Kidney capillary endothelial cell (primary cell): ENCODE measurements around the gene DAZL.
"Not testable (repeated sequence)": the region's sequence is repeated elsewhere in the genome, so short reads cannot be mapped to it uniquely, and the experiment has no call there.

ENCODE experiments used
- DNase-seq: peaks from one replicate; pipeline ENCODE4 v3.0.0-alpha.2; 2018; ENCODE audit warnings: low spot score

DAZL gene, protein sequence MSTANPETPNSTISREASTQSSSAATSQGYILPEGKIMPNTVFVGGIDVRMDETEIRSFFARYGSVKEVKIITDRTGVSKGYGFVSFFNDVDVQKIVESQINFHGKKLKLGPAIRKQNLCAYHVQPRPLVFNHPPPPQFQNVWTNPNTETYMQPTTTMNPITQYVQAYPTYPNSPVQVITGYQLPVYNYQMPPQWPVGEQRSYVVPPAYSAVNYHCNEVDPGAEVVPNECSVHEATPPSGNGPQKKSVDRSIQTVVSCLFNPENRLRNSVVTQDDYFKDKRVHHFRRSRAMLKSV

DNA sequence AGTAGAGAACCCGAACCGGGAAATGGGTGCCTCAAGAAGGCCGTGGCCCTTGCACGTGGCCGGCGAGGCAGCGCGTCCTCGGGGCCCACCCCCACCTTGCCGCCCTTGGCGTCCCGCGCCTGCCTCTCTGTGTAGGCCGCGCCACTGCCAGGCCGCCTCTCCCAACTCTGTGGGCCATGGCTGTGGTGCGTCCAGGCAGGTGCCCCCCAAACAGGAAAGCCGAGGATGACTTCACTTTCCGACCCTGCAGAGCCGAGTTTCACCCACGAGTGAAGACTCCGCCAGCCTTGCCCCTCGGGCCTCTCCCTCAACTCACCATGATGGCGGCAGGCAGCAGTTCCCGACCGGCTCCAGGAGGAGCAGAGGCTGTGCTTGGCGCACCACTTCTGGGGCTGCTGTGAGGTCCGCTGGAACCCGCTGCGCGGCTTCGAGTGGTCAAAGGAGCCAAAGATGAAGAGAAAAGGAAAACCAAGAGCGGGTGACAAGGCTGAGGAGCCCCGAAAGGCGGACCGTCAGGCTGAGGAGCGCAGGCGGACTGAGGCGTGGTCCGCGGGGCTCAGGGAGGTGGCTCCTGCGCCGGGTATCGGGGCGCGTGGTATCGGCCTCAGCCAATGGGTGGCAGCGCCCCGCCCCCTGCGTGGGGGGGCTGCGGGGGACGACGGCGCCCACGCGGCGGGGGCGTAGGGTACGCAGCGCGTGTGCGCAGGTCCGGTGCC lies at the start of gene DAZL:
Gene DAZL, minus strand, starts transcription at position 537 of the 716 bp plus-strand sequence. Its CDS starts 218 bp downstream, at position 319.
- no peak for DNase-seq

DNA sequence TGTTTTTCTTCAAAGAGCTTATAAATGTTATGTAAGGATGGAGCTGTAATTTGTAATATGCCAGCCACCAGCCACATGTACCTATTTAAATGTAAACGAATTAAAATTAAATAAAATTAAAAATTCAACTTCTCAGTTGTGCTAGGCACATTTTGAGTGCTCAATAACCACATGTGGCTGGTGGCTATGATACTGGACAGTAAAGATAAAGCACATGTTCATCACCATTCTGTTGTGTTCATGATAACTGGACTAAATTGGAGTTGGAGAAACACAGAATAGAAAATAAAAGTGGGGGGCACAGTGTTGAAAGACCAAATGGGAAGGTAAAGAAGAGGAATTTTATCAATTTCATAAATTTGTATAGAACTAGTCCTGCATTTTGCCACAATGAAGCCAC lies 49.8 kb upstream of the DAZL start:
- DNase-seq, result no peak

DNA sequence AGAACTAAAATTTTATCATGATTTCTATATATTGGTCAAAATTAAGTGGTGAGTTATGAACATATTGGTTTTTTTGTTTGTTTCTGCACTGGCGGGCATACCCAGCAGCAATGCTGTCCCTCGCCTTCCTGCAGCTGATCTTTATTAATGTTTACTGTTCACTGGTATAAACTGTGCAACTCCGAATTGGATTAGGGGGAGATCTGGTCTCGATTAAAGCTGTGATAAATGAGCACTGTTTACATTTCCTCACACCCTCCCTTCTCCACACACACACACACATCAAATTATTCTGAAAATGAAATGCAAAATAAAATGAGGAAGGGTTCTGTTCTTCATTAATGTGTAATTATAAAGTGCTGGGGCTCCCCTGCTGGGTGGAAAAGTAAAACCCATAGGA lies 48.5 kb upstream of the DAZL start:
- DNase-seq, result no peak

- no peak for DNase-seq
Measured at GRCh38 chr3:16647668-16648067, 42.4 kb upstream of the DAZL start.

DNA sequence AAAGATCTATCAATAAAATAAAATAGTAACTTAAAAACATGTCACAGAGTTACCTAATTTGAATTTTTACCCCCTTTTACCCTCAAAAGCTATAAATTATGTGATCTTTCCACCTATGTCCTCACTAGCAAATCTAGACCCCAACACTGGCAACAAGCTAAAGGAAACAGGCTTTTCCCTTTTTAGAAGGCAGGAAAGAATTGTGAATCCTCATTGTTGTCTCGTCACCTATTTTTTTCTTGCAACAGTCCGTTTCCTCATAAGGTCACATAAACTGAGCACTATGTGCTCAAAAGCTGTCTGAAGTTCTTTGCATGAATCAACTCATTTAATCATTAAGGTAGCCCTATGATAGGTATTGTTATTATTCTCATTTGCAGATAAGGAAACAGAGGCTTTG lies 34.6 kb upstream of the DAZL start:
- DNase-seq, result peak; percentile 10

- DNase-seq, result no peak
Measured at GRCh38 chr3:16633948-16634347, 28.7 kb upstream of the DAZL start.

DNA sequence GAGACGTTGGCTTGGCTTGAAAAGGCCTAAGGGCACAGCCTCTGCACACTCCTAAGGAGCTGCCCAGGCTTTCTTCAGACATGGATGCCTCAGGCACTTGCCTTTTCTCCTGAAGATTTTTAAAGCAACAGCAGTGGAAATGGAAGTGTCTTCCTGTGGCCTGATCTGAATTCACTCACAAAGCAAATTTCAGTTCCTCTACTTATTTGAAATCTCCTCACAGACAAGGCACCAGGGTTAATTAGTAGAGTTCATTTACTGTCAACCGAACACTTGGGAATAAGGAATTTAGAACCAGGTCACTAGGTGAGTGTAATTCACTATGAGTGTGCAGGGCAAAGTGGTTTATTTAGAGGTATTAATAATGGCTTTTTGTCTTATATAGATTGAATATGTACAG lies 27.2 kb upstream of the DAZL start:
- no peak for DNase-seq

- DNase-seq, result peak; percentile 52
Measured at GRCh38 chr3:16618721-16619120, 13.5 kb upstream of the DAZL start.

GRCh38 chr3:16617155-16617554 lies 11.9 kb upstream of the DAZL start:
- not testable (repeated sequence) for DNase-seq

DNA sequence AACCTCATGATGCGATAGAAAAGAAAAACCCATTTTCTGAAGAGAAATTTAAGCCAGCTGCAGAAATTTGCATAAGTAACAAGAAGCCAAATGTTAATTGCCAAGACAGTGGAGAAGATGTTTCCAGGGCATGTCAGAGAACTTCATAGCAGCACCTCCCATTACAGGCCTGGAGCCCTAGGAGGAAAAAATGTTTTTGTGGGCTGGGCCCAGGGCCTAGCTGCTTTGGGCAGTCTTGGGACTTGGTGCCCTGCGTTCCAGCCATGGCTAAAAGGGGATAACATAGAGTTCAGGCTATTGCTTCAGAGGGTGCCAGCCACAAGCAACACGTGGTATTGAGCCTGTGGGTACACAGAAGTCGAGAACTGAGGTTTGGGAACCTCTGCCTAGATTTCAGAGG lies 10.9 kb upstream of the DAZL start:
- DNase-seq, result no peak

DNA sequence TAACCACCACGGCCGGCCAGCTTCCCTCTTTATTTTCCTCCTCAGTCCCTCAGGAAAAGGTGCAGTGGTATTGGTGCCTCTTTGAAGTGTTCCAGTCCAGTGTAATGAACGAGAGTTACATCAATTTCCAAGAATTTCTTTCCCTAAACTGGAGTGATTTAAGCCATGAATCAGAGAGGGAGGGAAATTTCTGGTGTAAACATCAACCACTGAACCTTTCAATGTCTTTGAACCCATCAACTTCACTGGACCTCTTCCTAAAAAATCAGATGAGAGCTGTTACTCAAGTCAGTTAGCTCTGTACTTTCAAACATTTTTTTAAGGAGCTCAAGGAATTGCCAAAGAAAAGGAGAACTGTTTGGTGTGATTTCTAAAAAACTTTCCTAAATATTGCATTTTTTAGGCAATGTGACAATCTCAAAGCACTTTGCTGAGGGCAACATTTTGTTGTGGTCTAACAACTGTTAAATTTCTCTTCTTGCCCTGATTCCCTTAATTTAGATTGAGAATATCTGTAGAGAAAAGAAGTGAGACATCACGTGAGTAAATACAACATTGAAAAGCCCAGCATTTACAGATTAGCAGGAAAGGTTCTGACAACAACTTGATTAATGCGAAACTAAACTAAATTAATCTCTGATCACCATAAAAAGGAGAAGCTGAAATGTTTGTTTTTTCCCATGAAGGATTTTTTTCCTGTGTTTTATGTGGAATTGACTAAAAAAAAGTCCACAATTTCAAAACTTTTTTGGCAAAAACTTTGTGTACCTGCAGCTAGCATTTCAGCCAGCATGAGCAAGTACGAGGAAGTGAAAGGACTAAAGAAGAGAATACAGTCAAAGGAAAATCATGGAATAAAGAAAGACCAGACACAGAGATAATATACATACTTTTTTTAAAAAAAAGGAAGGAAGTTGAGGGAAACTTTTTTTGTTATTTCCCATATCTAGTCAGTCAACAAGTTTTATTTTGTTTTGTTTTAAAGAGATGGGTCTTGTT lies 9.1 kb upstream of the DAZL start:
- no peak for DNase-seq

DNA sequence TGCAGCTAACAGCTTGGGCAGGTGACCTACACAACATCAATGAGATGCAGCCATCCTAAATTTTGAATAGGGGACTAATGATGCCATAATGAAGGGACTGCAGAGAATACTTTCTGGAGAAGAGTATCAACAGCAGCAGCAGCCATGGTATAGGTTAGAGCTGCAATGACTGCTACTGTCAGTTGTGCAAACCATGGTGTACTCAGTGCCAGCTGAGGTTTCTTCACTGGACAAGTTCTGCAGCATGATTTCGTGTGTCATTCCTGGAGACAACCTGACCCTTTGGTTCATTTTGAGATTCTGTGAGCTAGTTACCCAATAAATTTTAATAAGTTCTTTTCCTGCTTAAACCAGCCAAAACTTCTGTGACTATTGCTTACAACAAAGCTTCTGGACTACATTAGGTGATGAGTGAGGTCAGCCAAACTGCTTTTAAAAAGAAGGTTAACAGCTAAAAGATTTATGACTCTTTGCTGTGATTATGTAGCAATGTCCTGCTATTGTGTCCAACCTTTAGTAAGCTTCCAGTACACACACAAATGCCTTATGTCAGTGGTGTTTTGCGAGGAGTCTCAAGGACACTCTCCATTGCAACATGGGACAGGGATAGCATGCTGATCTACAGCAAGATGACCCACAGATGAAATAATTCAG lies 4.8 kb upstream of the DAZL start:
- DNase-seq, result no peak

- DNase-seq, result no peak
Measured at GRCh38 chr3:16608816-16609215, 3.6 kb upstream of the DAZL start.

DNA sequence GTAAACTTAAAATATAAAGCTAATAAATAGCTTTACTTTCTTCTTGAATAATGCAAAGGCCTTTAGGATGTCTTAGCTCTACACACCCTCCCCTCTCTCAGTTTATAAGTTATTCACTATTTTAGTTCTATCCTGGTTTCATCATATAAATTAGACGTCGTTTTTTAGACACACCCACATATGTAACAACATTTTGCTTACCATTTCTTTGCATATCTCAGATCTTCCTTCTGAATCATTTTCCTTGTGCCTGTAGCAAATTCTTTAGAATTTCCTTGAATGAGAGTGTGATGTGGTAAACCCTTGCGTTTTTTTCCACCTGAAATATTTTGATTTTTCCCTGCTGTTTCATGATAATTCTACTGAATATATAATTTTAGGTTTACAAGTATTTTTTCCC lies 2.5 kb upstream of the DAZL start:
- no peak for DNase-seq

DNA sequence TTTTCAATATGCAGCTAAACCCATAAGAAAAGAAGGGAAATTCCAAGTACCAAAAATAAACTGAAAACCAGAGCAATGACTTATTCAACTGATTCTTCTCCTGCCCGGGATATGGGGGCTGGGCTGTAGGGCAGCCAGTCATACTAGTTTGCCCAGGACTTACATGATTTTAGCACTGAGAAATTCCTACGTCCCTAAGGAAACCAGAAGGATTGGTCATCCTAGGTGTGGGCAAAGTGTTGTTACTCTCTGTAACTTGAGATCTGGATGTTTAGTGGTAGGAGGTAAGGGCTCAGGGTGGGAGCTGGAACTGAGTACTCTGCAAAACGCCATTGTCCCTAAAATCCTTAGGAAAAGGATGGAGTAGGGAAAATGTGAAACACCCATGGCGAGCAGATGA lies 1.2 kb upstream of the DAZL start:
- no peak for DNase-seq

DNA sequence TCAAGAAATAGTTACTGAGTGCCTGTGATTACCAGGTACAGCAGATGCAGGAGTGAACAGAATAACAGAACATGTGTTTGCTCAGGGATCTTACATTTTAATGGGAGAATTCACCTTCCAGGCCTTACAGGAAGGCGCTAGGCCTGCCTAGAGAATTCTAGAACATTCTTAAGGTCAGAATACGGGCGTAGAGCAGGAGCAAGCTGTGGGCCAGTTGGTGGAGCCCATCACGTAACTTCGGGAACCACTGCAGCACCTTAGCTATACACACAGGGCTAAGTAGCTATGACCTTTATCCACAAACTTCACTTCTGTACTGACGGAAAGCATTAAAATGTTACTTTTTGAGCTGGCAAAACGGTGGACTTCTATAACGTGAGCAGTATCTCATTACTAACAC lies 743 bp upstream of the DAZL start:
- DNase-seq, result no peak

DNA sequence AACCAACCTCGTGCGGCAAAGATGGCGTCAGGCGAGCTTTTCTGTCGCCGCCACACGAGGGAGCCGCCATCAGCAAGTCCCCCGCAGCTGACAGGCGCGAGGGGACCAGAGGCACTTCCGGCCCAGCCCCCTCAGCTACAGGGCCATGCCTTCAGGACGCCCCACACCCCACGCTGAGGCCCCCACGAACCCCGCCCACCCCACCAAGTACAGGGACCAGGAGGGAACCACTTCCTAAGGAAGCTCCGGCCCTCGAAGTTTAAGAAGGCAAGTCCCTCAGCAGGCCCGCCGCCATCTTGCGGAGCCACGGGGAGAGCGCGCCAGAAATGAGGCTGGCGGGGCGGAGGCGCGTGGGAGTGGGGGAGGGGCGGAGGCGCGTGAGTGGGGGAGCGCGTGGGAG lies 790 bp downstream of the DAZL start:
- no peak for DNase-seq

DNA sequence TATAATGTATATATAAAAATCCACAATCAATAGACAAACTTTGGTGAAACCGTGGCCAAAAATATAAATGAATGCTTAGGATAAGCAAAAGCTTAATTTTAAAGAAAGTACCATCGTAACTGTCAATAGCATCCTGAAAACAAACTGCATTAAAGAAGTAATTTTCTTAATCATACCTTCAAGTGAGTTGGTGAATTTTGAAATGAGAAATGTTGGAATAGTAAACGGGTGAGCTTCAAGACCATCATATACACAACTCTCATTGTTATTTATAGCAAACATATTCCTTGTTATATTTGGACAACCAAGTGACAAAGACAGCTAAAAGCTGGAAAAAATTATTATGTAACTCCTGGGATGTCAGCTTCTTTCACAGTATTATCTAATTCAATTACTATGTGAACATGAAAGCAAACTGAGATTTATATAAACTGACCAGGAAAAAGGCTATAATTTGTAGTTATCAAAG lies 3.7 kb downstream of the DAZL start:
- DNase-seq, result no peak

GRCh38 chr3:16600780-16601536 lies 4.3 kb downstream of the DAZL start:
- peak; percentile 78 for DNase-seq

DNA sequence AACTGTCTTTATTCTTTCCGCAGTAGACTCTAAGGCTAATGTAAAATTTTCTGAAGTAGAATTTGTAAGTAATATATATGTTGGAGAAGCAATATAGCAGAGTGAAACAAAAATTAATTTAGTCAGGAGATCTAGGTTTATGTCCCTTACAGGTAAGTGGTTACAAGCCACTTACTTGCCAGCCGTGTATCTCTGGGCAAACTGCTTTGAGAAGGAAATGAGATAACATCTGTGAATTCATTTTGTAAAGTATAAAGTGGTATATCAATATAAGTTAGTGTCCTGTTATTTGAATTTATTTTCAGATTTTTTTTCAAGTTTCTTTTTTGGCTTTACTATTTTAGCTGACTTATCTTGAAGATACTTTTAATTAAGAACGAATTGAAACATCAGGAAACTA lies 5.5 kb downstream of the DAZL start:
- no peak for DNase-seq

DNA sequence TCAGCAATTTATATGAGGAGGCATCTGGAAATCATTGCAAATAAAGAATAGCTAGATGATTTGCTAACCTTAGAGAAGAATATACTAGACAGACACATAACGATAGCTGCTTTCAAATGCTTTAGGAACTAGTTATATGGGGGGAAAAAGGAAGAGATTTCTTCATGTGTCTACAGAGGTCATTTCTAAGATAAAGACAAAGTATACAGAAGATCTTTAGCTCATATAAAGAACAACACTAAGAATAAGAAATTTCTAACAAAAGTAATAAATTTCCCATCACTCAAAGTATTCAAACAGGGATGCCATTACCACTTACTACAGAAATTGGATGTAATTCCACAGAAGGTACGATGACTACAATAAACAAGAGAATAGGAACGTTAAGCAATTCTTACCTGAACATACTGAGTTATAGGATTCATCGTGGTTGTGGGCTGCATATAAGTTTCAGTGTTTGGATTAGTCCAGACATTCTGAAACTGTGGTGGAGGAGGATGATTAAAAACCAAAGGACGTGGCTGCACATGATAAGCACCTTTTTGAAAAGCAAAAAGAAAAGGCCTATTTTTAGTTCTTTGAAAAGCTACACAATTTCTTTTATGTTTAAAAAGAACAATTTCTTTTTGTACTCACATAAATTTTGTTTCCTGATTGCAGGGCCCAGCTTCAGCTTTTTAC lies 8.7 kb downstream of the DAZL start:
- no peak for DNase-seq
